Measurements from ENCODE around the gene TSPEAR.

The TSPEAR gene

GRCh38 chr21:44740742-44741141 lies 29.4 kb upstream of the TSPEAR start:
- TF ChIP-seq ZNF384 (IDR thresholded peaks at IDR 0.05) (no peak), TARDBP (IDR thresholded peaks at IDR 0.05) (no peak), FOXM1 (IDR thresholded peaks at IDR 0.05; ENCODE audit: borderline replicate concordance) (no peak), CTBP1 (IDR thresholded peaks at IDR 0.05; ENCODE audit: borderline replicate concordance) (no peak), FOXK2 (IDR thresholded peaks at IDR 0.05) (no peak), NFRKB (IDR thresholded peaks at IDR 0.05) (no peak), ELF4 (IDR thresholded peaks at IDR 0.05) (no peak), BHLHE40 (IDR thresholded peaks at IDR 0.05; ENCODE audit: borderline replicate concordance) (no peak), ARNT (IDR thresholded peaks at IDR 0.05) (no peak), FOXA1 (IDR thresholded peaks at IDR 0.05) (no peak), HDGF (IDR thresholded peaks at IDR 0.05; ENCODE audit: borderline replicate concordance) (no peak), PKNOX1 (IDR thresholded peaks at IDR 0.05) (no peak), SP1 (IDR thresholded peaks at IDR 0.05) (no peak)
- POLR2A ChIA-PET, result no interaction called here
- CTCF ChIA-PET, result interaction anchor here (0.7 to 1.4 kb wide), 3 partner anchors 9 to 231 kb away, joined by 3 to 4 read pairs (median 3); no protein-coding TSS in a partner anchor
- DNase-seq (ENCODE audit: extremely low spot score), result no peak

DNA sequence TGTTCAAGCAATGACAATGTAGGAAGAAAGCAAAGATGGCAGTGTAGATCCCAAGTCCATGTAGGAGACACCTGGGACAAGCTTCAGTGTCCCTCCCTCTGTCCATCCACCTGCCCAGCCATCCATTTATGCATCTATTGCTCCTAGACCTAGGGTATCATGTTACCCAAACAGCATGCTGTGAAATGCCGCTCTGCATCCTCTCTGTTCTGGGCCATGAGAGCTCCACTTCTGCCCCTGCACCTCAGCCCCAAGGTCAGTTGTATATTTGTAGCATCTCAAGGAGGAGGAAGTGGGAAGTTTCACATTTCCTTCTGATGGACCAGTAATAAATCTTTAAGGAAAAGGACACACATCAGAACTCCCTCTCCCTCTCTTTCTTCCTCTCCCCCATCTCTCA lies 27.9 kb upstream of the TSPEAR start:
- POLR2A ChIA-PET, result no interaction called here
- TF ChIP-seq BHLHE40 (IDR thresholded peaks at IDR 0.05; ENCODE audit: borderline replicate concordance) (no peak), HDGF (IDR thresholded peaks at IDR 0.05; ENCODE audit: borderline replicate concordance) (no peak), CTBP1 (IDR thresholded peaks at IDR 0.05; ENCODE audit: borderline replicate concordance) (no peak), ZNF384 (IDR thresholded peaks at IDR 0.05) (no peak), FOXA1 (IDR thresholded peaks at IDR 0.05) (no peak), SP1 (IDR thresholded peaks at IDR 0.05) (no peak), TARDBP (IDR thresholded peaks at IDR 0.05) (no peak), FOXK2 (IDR thresholded peaks at IDR 0.05) (no peak), SUZ12 (IDR thresholded peaks at IDR 0.05) (no peak), PKNOX1 (IDR thresholded peaks at IDR 0.05) (no peak), LEF1 (IDR thresholded peaks at IDR 0.05; ENCODE audit: borderline replicate concordance) (no peak), NFRKB (IDR thresholded peaks at IDR 0.05) (no peak), L3MBTL2 (conservative IDR thresholded peaks at IDR 0.05) (no peak), FOXM1 (IDR thresholded peaks at IDR 0.05; ENCODE audit: borderline replicate concordance) (no peak), ELF4 (IDR thresholded peaks at IDR 0.05) (no peak)
- CTCF ChIA-PET, result no interaction called here
- no peak for DNase-seq (ENCODE audit: extremely low spot score)

DNA sequence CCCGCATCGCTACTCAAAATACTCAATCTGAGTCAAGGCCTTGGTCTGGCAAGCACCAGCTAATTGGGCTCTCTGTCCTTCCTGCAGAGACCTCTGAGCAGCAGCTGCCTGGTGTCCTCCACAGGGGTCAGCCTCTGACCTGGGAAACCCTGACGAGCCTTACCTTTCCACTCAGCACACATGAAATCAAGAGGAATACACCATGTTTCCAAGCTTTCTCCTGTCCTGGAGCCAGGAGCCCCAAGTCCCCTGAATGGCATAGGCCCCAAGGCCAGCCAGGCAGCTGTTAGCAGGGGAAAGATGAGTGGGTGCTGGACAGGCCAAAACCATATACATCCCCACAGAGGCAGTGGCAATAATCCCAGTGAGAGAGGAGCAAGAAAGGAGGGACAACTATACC lies 27.2 kb upstream of the TSPEAR start:
- POLR2A ChIA-PET, result no interaction called here
- TF ChIP-seq NFRKB (IDR thresholded peaks at IDR 0.05) (no peak), ZNF384 (IDR thresholded peaks at IDR 0.05) (no peak), L3MBTL2 (conservative IDR thresholded peaks at IDR 0.05) (no peak)

GRCh38 chr21:44737706-44738354 lies 26.5 kb upstream of the TSPEAR start:
- CTCF ChIA-PET, result interaction anchor here (0.7 kb wide), 1 partner anchor 25 kb away, joined by 3 read pairs; no protein-coding TSS in a partner anchor
- TF ChIP-seq ARNT (IDR thresholded peaks at IDR 0.05) (no peak), TARDBP (IDR thresholded peaks at IDR 0.05) (no peak), CTBP1 (IDR thresholded peaks at IDR 0.05; ENCODE audit: borderline replicate concordance) (no peak), LEF1 (IDR thresholded peaks at IDR 0.05; ENCODE audit: borderline replicate concordance) (no peak), FOXM1 (IDR thresholded peaks at IDR 0.05; ENCODE audit: borderline replicate concordance) (no peak)
- DNase-seq (ENCODE audit: extremely low spot score), result no peak
- POLR2A ChIA-PET, result no interaction called here

More for the DNA sequence above, 27.2 kb upstream of the TSPEAR start:
- DNase-seq (ENCODE audit: extremely low spot score), result no peak
- CTCF ChIA-PET, result no interaction called here

DNA sequence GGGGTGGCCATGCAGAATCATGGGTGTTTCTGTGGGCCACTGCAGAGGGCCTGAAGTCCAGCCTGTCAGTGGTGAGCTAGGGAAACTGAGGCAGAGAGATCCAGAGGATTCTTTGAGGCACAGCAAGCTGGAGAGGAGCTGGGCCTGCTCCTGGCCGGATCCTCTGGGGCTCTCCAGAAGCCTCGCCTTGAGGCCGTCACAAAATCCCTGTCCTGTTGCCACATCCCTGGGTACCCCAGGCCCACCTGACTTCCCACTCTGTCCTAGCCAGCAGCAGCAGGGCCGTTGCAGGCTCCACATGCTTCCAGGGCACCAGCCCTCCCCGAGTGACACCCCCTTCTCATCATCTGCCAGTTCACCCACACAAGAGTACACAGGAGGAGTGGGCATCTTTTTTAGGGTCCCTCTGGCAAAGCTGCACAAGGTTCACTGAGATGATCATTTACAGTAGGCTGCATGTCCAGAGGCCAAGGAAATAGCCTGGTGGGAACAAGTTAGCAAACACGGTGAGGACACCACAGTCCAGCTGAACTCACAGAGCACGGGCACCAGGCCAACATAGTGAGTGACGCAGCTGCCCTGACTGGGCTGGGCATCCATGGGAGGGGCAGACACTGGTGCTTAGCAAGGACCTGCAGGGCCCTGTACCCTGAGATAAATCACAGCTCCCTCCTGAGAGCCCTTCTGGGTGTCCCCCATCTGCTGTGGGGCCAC lies 25.1 kb upstream of the TSPEAR start:
- no peak for DNase-seq (ENCODE audit: extremely low spot score)
- ChIA-PET CTCF (no interaction called here), POLR2A (no interaction called here)
- TF ChIP-seq PKNOX1 (IDR thresholded peaks at IDR 0.05), result no peak
- TF ChIP-seq FOXK2 (IDR thresholded peaks at IDR 0.05), result no peak
- TF ChIP-seq FOXA1 (IDR thresholded peaks at IDR 0.05), result no peak
- no peak for TF ChIP-seq BHLHE40 (IDR thresholded peaks at IDR 0.05; ENCODE audit: borderline replicate concordance)
- TF ChIP-seq SUZ12 (IDR thresholded peaks at IDR 0.05), result no peak
- no peak for TF ChIP-seq ELF4 (IDR thresholded peaks at IDR 0.05)
- no peak for TF ChIP-seq NFRKB (IDR thresholded peaks at IDR 0.05)
- no peak for TF ChIP-seq ARNT (IDR thresholded peaks at IDR 0.05)

GRCh38 chr21:44735821-44736220 lies 24.4 kb upstream of the TSPEAR start:
- TF ChIP-seq LEF1 (IDR thresholded peaks at IDR 0.05; ENCODE audit: borderline replicate concordance) (no peak), FOXA1 (IDR thresholded peaks at IDR 0.05) (no peak), ARNT (IDR thresholded peaks at IDR 0.05) (no peak), FOXK2 (IDR thresholded peaks at IDR 0.05) (no peak), NFRKB (IDR thresholded peaks at IDR 0.05) (no peak), L3MBTL2 (conservative IDR thresholded peaks at IDR 0.05) (no peak), TARDBP (IDR thresholded peaks at IDR 0.05) (no peak), SP1 (IDR thresholded peaks at IDR 0.05) (no peak), SUZ12 (IDR thresholded peaks at IDR 0.05) (no peak), ELF4 (IDR thresholded peaks at IDR 0.05) (no peak), BHLHE40 (IDR thresholded peaks at IDR 0.05; ENCODE audit: borderline replicate concordance) (no peak), FOXM1 (IDR thresholded peaks at IDR 0.05; ENCODE audit: borderline replicate concordance) (no peak), HDGF (IDR thresholded peaks at IDR 0.05; ENCODE audit: borderline replicate concordance) (no peak), PKNOX1 (IDR thresholded peaks at IDR 0.05) (no peak), ZNF384 (IDR thresholded peaks at IDR 0.05) (no peak), CTBP1 (IDR thresholded peaks at IDR 0.05; ENCODE audit: borderline replicate concordance) (no peak)
- POLR2A ChIA-PET, result interaction anchor here (0.6 kb wide), 1 partner anchor 10 kb away, joined by 3 read pairs; no protein-coding TSS in a partner anchor
- no peak for DNase-seq (ENCODE audit: extremely low spot score)
- CTCF ChIA-PET, result no interaction called here

Measured in HEK293T (cell line).